OCI-LY1 (cell line): Measurements from ENCODE around the gene ITGB3BP.

Source experiments
- EZH2 ChIP-seq: fragments of 200-600 bp; sonication (generic), shearing (Covaris generic); IDR thresholded peaks from 2 replicates; pipeline ENCODE4 v1.8.0; 2017; ENCODE audit warnings: borderline replicate concordance, mixed run types, mild to moderate bottlenecking, antibody characterized with exemption, low read length, moderate library complexity, mixed read lengths
- TF ChIP-seq, protein P1 (sequence below): fragments of 200-600 bp; sonication (generic), shearing (Covaris generic); IDR thresholded peaks from 2 replicates; pipeline ENCODE4 v1.5.1; 2017; ENCODE audit warnings: mild to moderate bottlenecking, antibody characterized with exemption, low read length, moderate library complexity, mixed read lengths

DNA sequence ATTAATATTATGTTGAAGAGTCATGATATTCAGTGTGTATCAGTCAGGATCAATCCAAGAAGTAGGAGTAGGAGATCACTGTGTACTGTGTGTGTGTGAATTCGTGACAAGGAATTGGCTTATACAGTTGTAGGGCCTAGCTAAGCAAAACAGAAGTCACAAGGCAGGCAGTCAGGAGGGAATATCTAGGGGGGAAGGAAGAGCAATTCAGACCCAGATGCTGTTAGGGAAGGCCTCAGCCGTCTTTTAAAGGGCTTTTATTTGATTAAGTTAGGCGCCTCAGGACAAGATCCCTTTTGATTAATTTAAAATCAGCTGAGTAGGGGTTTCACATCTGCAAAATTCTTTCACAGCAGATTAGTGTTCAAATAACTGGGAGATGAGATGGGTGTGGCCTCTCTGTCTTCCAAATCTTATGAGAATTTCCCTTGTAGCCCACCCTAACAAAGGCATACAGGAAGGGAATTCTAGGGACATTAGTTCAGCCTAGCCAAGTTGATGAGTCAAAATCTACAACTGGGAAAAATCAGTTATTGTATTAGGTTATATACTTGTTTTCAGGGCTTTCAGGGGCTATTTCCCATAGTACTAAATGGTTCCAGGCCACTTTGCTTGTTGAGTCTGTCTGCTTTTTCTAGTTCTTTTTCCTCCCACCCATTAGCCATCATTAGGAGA is 108.2 kb downstream of the ITGB3BP start:
- TF ChIP-seq, protein P1, sequence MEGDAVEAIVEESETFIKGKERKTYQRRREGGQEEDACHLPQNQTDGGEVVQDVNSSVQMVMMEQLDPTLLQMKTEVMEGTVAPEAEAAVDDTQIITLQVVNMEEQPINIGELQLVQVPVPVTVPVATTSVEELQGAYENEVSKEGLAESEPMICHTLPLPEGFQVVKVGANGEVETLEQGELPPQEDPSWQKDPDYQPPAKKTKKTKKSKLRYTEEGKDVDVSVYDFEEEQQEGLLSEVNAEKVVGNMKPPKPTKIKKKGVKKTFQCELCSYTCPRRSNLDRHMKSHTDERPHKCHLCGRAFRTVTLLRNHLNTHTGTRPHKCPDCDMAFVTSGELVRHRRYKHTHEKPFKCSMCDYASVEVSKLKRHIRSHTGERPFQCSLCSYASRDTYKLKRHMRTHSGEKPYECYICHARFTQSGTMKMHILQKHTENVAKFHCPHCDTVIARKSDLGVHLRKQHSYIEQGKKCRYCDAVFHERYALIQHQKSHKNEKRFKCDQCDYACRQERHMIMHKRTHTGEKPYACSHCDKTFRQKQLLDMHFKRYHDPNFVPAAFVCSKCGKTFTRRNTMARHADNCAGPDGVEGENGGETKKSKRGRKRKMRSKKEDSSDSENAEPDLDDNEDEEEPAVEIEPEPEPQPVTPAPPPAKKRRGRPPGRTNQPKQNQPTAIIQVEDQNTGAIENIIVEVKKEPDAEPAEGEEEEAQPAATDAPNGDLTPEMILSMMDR, result no peak
- no peak for TF ChIP-seq EZH2
